GM12878 (cell line): Measurements from ENCODE around the gene APOL4. TPM values are rescaled to one million over a fixed set of nuclear protein-coding genes. Genes with fewer than 3 reads are reported as not detected.
A peak's percentile ranks its signal among the peaks of the same experiment; 100 is the strongest.

Experiments used
- ATAC-seq: fragments of 200-7000 bp; cut with Tn5 transposase; 3 replicates; pipeline ENCODE4 v1.9.1; 2020; ENCODE audit warnings: mild to moderate bottlenecking, moderate library complexity
- BruUV-seq: library from RNA; stranded (reverse); fragments of 400-500 nt; replicated peaks from 2 replicates; lab custom pipeline; 2021; lab: Mats Ljungman, UMichigan
- CTCF ChIA-PET: fragments of 300-600 bp; sonication (Branson Sonifier 250); formaldehyde crosslinking; extraction: SDS; loops from one replicate; lab custom pipeline; 2021; ENCODE audit warnings: inconsistent platforms; lab: Yijun Ruan, JAX
- POLR2A ChIA-PET: fragments of 350-600 bp; formaldehyde crosslinking; extraction: SDS; loops from one replicate; lab custom pipeline; 2021; ENCODE audit warnings: inconsistent platforms; lab: Charles Lee
- RAD21 ChIA-PET: fragments of 300-600 bp; sonication (Branson Sonifier 250); formaldehyde crosslinking; loops from one replicate; lab custom pipeline; 2023; ENCODE audit warnings: antibody characterized with exemption; ENCODE audit not compliant: unreplicated experiment; lab: Charles Lee
- SMC1A ChIA-PET: fragments of 300-600 bp; sonication (Branson Sonifier 250); formaldehyde crosslinking; loops from one replicate; lab custom pipeline; 2023; ENCODE audit not compliant: unreplicated experiment, uncharacterized antibody; lab: Charles Lee
- DNase-seq: peaks from one replicate; pipeline ENCODE4 v3.0.0-alpha.2; 2011; ENCODE audit warnings: low read depth, low spot score
- FAIRE-seq: peaks from 3 replicates; lab custom pipeline; 2011; peaks lifted over from hg19 to GRCh38; lab: Jason Lieb, UNC
- H2AFZ ChIP-seq: 2 replicates; pipeline ENCODE4 v1.6.0; 2011; ENCODE audit warnings: low read depth, low read length, control low read depth; ENCODE audit not compliant: control insufficient read depth
- H3K27ac ChIP-seq: 2 replicates; pipeline ENCODE4 v1.5.1; 2011; ENCODE audit warnings: control low read depth; ENCODE audit not compliant: control insufficient read depth, insufficient read depth
- H3K27me3 ChIP-seq, 2 experiments: replicated peaks in 1 of 2; 2 replicates each; pipeline versions ENCODE4 v1.6.0 to v1.6.1; 2011; ENCODE audit warnings: low read length in 1 of 2; ENCODE audit not compliant: control insufficient read depth in 2 of 2, insufficient read depth in 2 of 2
- H3K36me3 ChIP-seq, 2 experiments: 2 replicates each; pipeline ENCODE4 v1.5.1; 2011; ENCODE audit warnings: low read length in 1 of 2; ENCODE audit not compliant: control insufficient read depth in 2 of 2, insufficient read depth in 2 of 2
- H3K4me1 ChIP-seq: 2 replicates; pipeline ENCODE4 v1.6.1; 2011; ENCODE audit warnings: mild to moderate bottlenecking, low read length, moderate library complexity, mixed read lengths; ENCODE audit not compliant: control insufficient read depth, insufficient read depth
- H3K4me2 ChIP-seq: 2 replicates; pipeline ENCODE4 v1.6.0; 2011; ENCODE audit warnings: control low read depth; ENCODE audit not compliant: control insufficient read depth, insufficient read depth
- H3K4me3 ChIP-seq: fragments of 200-600 bp; sonication (generic); 2 replicates; pipeline ENCODE4 v1.5.1; 2016
- H3K79me2 ChIP-seq: 2 replicates; pipeline ENCODE4 v1.6.0; 2011; ENCODE audit warnings: low read length; ENCODE audit not compliant: control insufficient read depth, insufficient read depth
- H3K9ac ChIP-seq: 2 replicates; pipeline ENCODE4 v1.8.0; 2011; ENCODE audit warnings: low read length, control low read depth, mixed read lengths; ENCODE audit not compliant: control insufficient read depth, insufficient read depth
- H3K9me3 ChIP-seq: replicated peaks from 3 replicates; pipeline ENCODE4 v1.5.1; 2011; ENCODE audit warnings: mild to moderate bottlenecking, low read length; ENCODE audit not compliant: control insufficient read depth, insufficient read depth
- H4K20me1 ChIP-seq: 2 replicates; pipeline ENCODE4 v1.6.0; 2011; ENCODE audit not compliant: control insufficient read depth, insufficient read depth
- BCLAF1 ChIP-seq: fragments of 450-650 bp; IDR thresholded peaks from 2 replicates; pipeline ENCODE4 v1.6.1; 2017; ENCODE audit warnings: antibody characterized with exemption, mild to moderate bottlenecking, moderate library complexity
- IKZF1 ChIP-seq: fragments of 450-650 bp; conservative IDR thresholded peaks from 2 replicates; pipeline ENCODE4 v1.6.1; 2017; ENCODE audit warnings: antibody characterized with exemption, mild to moderate bottlenecking
- MAX ChIP-seq: IDR thresholded peaks from 2 replicates; pipeline ENCODE4 v1.6.1; 2012; ENCODE audit warnings: low read depth, low read length, improper control_type of control experiment
- MXI1 ChIP-seq: fragments of 150-350 bp; IDR thresholded peaks from 2 replicates; pipeline ENCODE4 v1.6.1; 2011; ENCODE audit warnings: low read depth, mild to moderate bottlenecking, inconsistent platforms, low read length, improper control_type of control experiment
- NR2F1 ChIP-seq: fragments of 450-650 bp; conservative IDR thresholded peaks from 2 replicates; pipeline ENCODE4 v1.6.1; 2017; ENCODE audit warnings: mild to moderate bottlenecking
- ZNF592 ChIP-seq: fragments of 450-650 bp; IDR thresholded peaks from 2 replicates; pipeline ENCODE4 v1.6.1; 2017; ENCODE audit warnings: mild to moderate bottlenecking, moderate library complexity
- WGBS: methylation state at CpG from one replicate; pipeline ENCODE4 v1.1.6; 2016; ENCODE audit warnings: low lambda C conversion rate; ENCODE audit not compliant: insufficient replicate concordance, insufficient coverage; ENCODE audit errors: missing lambda C conversion rate; 5-methylcytosine and 5-hydroxymethylcytosine counted together
- in situ Hi-C: fragments of 300-500 bp; cut with MboI; formaldehyde crosslinking; loops from 9 replicates; pipeline ENCODE4 v1.14.3; 2018; ENCODE audit warnings: mixed read lengths
- intact Hi-C: fragments of 100-400 bp; cut with micrococcal nuclease; formaldehyde crosslinking; loops from one replicate; pipeline ENCODE4 v1.14.2; 2022; ENCODE audit not compliant: unreplicated experiment
- polyA plus RNA-seq, 11 experiments: library from polyadenylated mRNA; depleted of rRNA in 4 of 11; unstranded in 6 of 11; stranded (reverse) in 5 of 11; fragments of >200 nt; fragmentation: Nextera tagmentation in 4 of 11; fragmentation: Illumina TruSeq in 1 of 11; extraction: Ambion mirVana in 4 of 11; extraction: Trizol in 1 of 11; gene quantifications; 1 replicate in 1 of 11; 2 replicates in 10 of 11; pipeline versions ENCODE4 v1.2.1 to v1.2.3, GENCODE V29; 2011 to 2016; ENCODE audit warnings: inconsistent platforms in 2 of 11, missing spikeins in 2 of 11, low read depth in 1 of 11
- total RNA-seq, 4 experiments: library from RNA; depleted of rRNA in 3 of 4; stranded (reverse); fragments of >200 nt in 3 of 4; fragmentation: Illumina TruSeq in 1 of 4; extraction: Trizol in 1 of 4; gene quantifications; 2 replicates each; pipeline versions ENCODE4 v1.2.1 to v1.2.3, GENCODE V29; 2013 to 2021

Gene APOL4
- total and polyA plus RNA-seq, 10 of the 15 experiments (the other 5 are each of a cell fraction or from before 2014, with no cell fraction given), result 0.03 to 0.24 (median 0.19) TPM; not detected in 7

GRCh38 chr22:36199001-36199551 lies 2.5 kb downstream of the APOL4 start:
- WGBS, result 9% methylated on average over 5 of the region's 5 CpGs
- no peak for FAIRE-seq
- no peak overlapping the region for H3K9ac ChIP-seq
- no peaks in the 10 kb centered on the region for H3K9me3 ChIP-seq
- CTCF ChIA-PET, result interaction anchor here (0.8 to 6.7 kb wide), 7 partner anchors 19 to 102 kb away, joined by 3 to 94 read pairs (median 7); partner anchors contain the start of gene APOL2
- BruUV-seq, result no TSS peak
- TF ChIP-seq MXI1 (no peak), ZNF592 (no peak), MAX (no peak), IKZF1 (no peak), NR2F1 (0 out of 2 replicates have a peak, but pooled peaks have one; percentile 24), BCLAF1 (no peak)
- TF ChIP-seq, all 136 proteins: peak for 1
- ATAC-seq (no peak), DNase-seq (no peak)
- no peak overlapping the region for H2AFZ ChIP-seq
- peaks cover 12% of the 10 kb centered on the region for H3K4me1 ChIP-seq
- no peaks in the 10 kb centered on the region for H3K27me3 ChIP-seq
- no peak overlapping the region for H3K4me3 ChIP-seq
- H3K4me2 ChIP-seq, result no peak overlapping the region
- H3K27ac ChIP-seq, result no peak overlapping the region
- ChIA-PET POLR2A (no interaction called here), RAD21 (interaction anchor here (1.6 kb wide), 2 partner anchors 54 to 79 kb away, joined by 3 read pairs; no protein-coding TSS in a partner anchor), SMC1A (interaction anchor here (1.0 to 6.4 kb wide), 4 partner anchors 19 to 79 kb away, joined by 3 to 36 read pairs (median 10); partner anchors contain the start of gene APOL2)
- intact Hi-C loops, result loop anchor here (10.0 kb wide), 1 partner anchor 286 kb away; the partner anchor contains the start of gene TXN2
- H3K79me2 ChIP-seq, result no peaks in the 10 kb centered on the region
- no peaks in the 10 kb centered on the region for H3K36me3 ChIP-seq
- H4K20me1 ChIP-seq, result no peaks in the 10 kb centered on the region
- in situ Hi-C loops, result no loop called here
